Activated naive CD8-positive, alpha-beta T cell treated with anti-CD3 and anti-CD28 coated beads, Interleukin-2, amount 50 U/mL, for 24 hours (primary cell): ENCODE data around the gene PLCB1.

ENCODE experiments used
- ATAC-seq: fragments of 150-1000 bp; cut with Tn5 transposase; one replicate; pipeline ENCODE4 v1.10.0; 2021
- DNase-seq: peaks from one replicate; pipeline ENCODE4 v3.0.0; 2021
- H3K27ac Mint-ChIP-seq: one replicate; pipeline ENCODE4 v1.8.0; 2021; ENCODE audit warnings: mild to moderate bottlenecking, mixed read lengths
- H3K27me3 Mint-ChIP-seq: one replicate; pipeline ENCODE4 v1.8.0; 2021; ENCODE audit warnings: mixed read lengths
- H3K36me3 Mint-ChIP-seq: one replicate; pipeline ENCODE4 v1.8.0; 2021; ENCODE audit warnings: low read depth, mixed read lengths
- H3K4me1 Mint-ChIP-seq: one replicate; pipeline ENCODE4 v1.8.0; 2021; ENCODE audit warnings: mixed read lengths
- H3K4me3 Mint-ChIP-seq: one replicate; pipeline ENCODE4 v1.8.0; 2021; ENCODE audit warnings: mild to moderate bottlenecking, moderate library complexity, mixed read lengths
- H3K9me3 Mint-ChIP-seq: one replicate; pipeline ENCODE4 v1.8.0; 2021; ENCODE audit warnings: mixed read lengths

Gene PLCB1

DNA sequence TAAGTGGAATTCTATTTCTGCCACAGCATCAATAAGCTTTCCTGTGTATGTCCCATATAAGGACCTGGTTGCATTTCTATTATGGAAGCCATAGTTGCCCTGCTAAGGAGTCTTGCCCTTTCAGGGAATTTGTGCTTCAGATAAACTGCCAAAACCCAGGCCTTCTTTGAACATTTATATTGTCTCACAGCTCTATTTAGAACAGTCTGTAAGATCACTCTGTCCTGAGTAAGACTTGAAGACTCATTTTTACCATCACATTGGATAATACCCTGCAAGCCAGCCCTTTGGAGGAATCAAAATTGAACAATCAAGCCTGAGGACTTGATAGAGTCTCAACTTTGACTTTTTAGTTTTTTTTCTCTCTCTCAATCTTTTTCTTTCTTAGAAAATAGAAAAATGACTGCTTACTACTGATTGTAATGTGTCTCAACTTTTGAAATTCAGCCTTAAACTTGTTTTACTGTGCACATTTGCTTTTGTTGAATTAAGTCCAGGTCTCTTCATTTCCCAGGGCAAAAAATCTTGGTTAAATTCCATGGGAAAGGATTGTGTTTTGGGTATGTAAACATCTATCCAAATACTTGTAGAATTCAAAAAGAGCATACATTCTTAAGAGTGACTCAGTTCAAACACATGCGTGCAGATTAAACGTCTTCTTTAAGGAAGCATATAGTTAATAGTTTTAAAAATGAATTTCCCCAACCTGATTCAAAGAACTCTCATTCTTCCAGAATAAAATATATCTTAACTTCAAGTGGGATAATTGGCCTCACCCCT, 91.2 kb downstream of the PLCB1 start:
- Mint-ChIP-seq H3K4me1 (peaks cover 10% of the 10 kb centered on the region), H3K27me3 (no peaks in the 10 kb centered on the region), H3K9me3 (no peaks in the 10 kb centered on the region), H3K27ac (no peak overlapping the region), H3K4me3 (no peak overlapping the region), H3K36me3 (peaks cover 4% of the 10 kb centered on the region)
- DNase-seq (no peak), ATAC-seq (no peak)

GRCh38 chr20:8225658-8226057, 93.6 kb downstream of the PLCB1 start:
- no peak overlapping the region for H3K27ac Mint-ChIP-seq
- no peak overlapping the region for H3K4me3 Mint-ChIP-seq
- peaks cover 12% of the 10 kb centered on the region for H3K4me1 Mint-ChIP-seq
- ATAC-seq, result no peak
- no peaks in the 10 kb centered on the region for H3K27me3 Mint-ChIP-seq
- DNase-seq, result no peak
- peaks cover 4% of the 10 kb centered on the region for H3K36me3 Mint-ChIP-seq
- H3K9me3 Mint-ChIP-seq, result no peaks in the 10 kb centered on the region

- peaks cover 12% of the 10 kb centered on the region for H3K4me1 Mint-ChIP-seq
- DNase-seq, result no peak
- H3K9me3 Mint-ChIP-seq, result no peaks in the 10 kb centered on the region
- H3K36me3 Mint-ChIP-seq, result peaks cover 4% of the 10 kb centered on the region
- no peak overlapping the region for H3K27ac Mint-ChIP-seq
- H3K27me3 Mint-ChIP-seq, result no peaks in the 10 kb centered on the region
- no peak overlapping the region for H3K4me3 Mint-ChIP-seq
- ATAC-seq, result no peak
Measured at GRCh38 chr20:8226106-8226505, 94.0 kb downstream of the PLCB1 start.

- H3K4me1 Mint-ChIP-seq, result peaks cover 4% of the 10 kb centered on the region
- DNase-seq (no peak), ATAC-seq (no peak)
- H3K4me3 Mint-ChIP-seq, result no peak overlapping the region
- H3K27ac Mint-ChIP-seq, result no peak overlapping the region
- no peaks in the 10 kb centered on the region for H3K27me3 Mint-ChIP-seq
- no peaks in the 10 kb centered on the region for H3K9me3 Mint-ChIP-seq
- peaks cover 4% of the 10 kb centered on the region for H3K36me3 Mint-ChIP-seq
Measured at GRCh38 chr20:8227293-8227692, 95.2 kb downstream of the PLCB1 start.

- DNase-seq (no peak), ATAC-seq (no peak)
- Mint-ChIP-seq H3K27ac (no peak overlapping the region), H3K27me3 (no peaks in the 10 kb centered on the region), H3K4me1 (peaks cover 2% of the 10 kb centered on the region), H3K9me3 (no peaks in the 10 kb centered on the region), H3K4me3 (no peak overlapping the region), H3K36me3 (peaks cover 2% of the 10 kb centered on the region)
Measured at GRCh38 chr20:8228315-8228714, 96.2 kb downstream of the PLCB1 start.

DNA sequence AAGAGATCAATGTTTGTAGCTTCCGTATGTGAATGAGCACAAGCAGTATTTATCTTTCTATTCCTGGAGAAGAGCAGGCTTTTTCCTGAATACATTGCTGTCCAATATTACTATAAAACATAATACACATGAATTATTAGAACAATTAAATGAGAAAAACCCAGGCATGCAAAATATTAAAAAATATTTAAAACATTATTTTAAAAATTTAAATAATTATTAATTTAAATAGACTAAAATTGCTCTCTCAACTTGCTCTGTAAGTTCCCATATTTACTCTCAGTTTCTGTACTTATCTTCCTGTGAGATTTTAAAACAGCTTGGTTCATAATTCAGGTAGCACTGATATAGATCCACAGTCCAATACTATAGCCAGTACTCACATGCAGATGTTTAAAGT, 97.0 kb downstream of the PLCB1 start:
- Mint-ChIP-seq H3K9me3 (no peaks in the 10 kb centered on the region), H3K27ac (no peak overlapping the region), H3K36me3 (no peaks in the 10 kb centered on the region), H3K4me3 (no peak overlapping the region), H3K4me1 (peaks cover 2% of the 10 kb centered on the region), H3K27me3 (peaks cover 2% of the 10 kb centered on the region)
- DNase-seq, result no peak
- no peak for ATAC-seq

DNA sequence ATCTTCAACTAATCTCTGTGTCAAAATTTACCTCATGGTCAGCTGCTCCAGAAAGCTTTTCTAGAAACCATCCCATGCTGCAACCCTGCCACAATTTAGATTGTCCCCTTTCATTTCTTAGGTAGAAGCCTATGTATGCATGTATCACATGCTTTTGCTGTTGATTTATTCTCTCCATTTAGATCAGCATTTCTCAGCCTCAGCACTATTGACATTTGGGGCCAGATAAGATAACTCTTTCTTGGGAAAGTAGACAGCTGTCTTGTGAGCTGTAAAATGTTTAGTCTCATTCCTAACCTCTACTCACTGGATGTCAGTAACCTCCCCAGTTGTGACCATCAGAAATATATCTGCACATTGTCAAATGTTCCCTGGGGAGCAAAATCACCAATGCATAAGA, 99.0 kb downstream of the PLCB1 start:
- Mint-ChIP-seq H3K9me3 (no peaks in the 10 kb centered on the region), H3K36me3 (no peaks in the 10 kb centered on the region), H3K4me3 (no peak overlapping the region), H3K4me1 (peaks cover 2% of the 10 kb centered on the region), H3K27ac (no peak overlapping the region), H3K27me3 (peaks cover 2% of the 10 kb centered on the region)
- ATAC-seq (no peak), DNase-seq (no peak)

DNA sequence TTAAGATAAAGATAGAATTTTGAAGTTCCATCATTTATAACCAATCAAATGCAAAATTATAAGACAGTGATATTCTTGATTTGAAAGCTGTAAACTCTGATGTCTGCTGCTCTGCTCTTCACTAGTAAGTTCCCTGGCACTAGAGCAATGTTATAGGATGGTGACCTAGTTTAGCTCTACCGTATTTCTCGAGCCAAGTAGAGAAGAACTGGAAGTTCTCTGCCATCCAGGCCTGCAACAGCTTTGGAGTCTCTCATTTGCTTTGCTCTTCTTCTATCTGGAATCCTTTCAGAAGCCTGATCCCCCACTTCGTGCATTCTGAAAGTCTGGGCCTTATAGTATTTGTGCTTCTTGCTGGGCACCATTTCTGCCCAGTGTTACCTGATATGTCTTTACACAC, 100.3 kb downstream of the PLCB1 start:
- H3K36me3 Mint-ChIP-seq, result no peaks in the 10 kb centered on the region
- H3K9me3 Mint-ChIP-seq, result no peaks in the 10 kb centered on the region
- ATAC-seq (no peak), DNase-seq (no peak)
- no peak overlapping the region for H3K27ac Mint-ChIP-seq
- no peak overlapping the region for H3K4me3 Mint-ChIP-seq
- peaks cover 2% of the 10 kb centered on the region for H3K4me1 Mint-ChIP-seq
- peaks cover 2% of the 10 kb centered on the region for H3K27me3 Mint-ChIP-seq

DNA sequence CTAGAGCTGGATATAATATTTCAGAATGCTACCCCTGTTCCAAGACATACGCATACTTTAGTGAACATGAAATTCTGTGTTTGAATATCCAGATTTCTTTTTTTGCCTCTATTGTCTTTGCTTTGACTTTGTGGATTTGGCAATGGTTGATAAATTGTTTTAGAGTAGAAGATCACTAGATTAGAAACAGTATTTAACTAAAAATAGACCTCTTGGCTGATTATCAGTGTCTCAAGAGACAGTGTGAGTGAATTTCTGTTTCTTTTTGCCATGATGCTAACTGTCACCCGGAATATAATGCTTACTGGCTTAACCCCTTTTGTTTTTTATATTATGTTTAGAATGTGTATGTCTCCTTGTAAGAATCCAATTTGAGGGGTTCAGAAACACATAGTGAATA, 102.5 kb downstream of the PLCB1 start:
- no peaks in the 10 kb centered on the region for H3K9me3 Mint-ChIP-seq
- H3K36me3 Mint-ChIP-seq, result no peaks in the 10 kb centered on the region
- ATAC-seq (no peak), DNase-seq (no peak)
- peaks cover 2% of the 10 kb centered on the region for H3K27me3 Mint-ChIP-seq
- no peak overlapping the region for H3K4me3 Mint-ChIP-seq
- H3K27ac Mint-ChIP-seq, result no peak overlapping the region
- H3K4me1 Mint-ChIP-seq, result no peaks in the 10 kb centered on the region

- Mint-ChIP-seq H3K27ac (no peak overlapping the region), H3K9me3 (no peaks in the 10 kb centered on the region), H3K36me3 (no peaks in the 10 kb centered on the region), H3K4me3 (no peak overlapping the region), H3K4me1 (peaks cover 11% of the 10 kb centered on the region), H3K27me3 (no peaks in the 10 kb centered on the region)
- DNase-seq, result no peak
- ATAC-seq, result no peak
Measured at GRCh38 chr20:8242066-8242465, 110.0 kb downstream of the PLCB1 start.

DNA sequence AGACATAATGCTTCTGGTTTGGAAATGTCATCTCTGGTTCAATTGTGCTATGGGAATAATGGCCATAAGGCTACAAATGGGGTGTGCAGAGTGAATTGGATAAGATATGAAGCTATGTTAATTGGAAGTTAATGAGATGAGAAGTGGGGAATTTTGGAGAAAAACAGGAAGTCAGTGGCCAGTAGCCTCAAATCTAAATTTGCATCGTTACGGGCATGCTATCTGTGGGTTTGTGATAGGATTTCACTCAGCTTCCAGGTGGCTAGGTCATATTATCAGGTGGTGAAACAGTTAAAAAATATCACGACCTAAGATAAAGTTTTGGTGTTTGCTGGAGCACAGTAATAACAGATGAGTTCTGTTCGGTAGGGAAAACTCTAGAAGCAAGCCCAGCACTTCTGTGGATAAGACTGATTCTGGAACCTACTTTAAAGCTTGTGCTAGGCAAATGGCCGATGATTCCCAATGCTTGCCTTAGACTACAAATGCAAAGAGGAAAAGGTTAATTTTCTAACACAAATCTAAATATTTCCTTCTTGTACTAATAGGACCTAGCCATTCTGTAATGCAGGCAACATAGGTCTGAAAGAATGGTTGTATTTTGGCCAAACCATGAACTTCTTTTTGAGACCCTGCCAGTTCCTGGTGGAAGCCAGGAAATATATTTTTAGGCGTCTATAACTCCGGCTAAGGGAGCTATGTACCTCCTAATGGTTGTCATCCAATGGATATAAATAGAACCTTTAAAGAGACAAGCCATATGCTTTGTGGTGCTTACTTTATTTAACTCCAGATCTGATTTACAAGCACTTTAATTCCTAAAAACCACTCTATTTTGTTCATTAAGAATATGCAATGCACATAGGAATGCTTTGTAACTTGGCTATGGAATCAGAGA, 111.0 kb downstream of the PLCB1 start:
- Mint-ChIP-seq H3K36me3 (no peaks in the 10 kb centered on the region), H3K9me3 (no peaks in the 10 kb centered on the region), H3K4me3 (no peak overlapping the region), H3K27me3 (no peaks in the 10 kb centered on the region), H3K27ac (no peak overlapping the region), H3K4me1 (peaks cover 12% of the 10 kb centered on the region)
- DNase-seq, result no peak
- no peak for ATAC-seq

GRCh38 chr20:8244637-8245036, 112.6 kb downstream of the PLCB1 start:
- no peaks in the 10 kb centered on the region for H3K27me3 Mint-ChIP-seq
- no peak overlapping the region for H3K27ac Mint-ChIP-seq
- peaks cover 12% of the 10 kb centered on the region for H3K4me1 Mint-ChIP-seq
- ATAC-seq, result no peak
- no peaks in the 10 kb centered on the region for H3K36me3 Mint-ChIP-seq
- H3K4me3 Mint-ChIP-seq, result no peak overlapping the region
- H3K9me3 Mint-ChIP-seq, result no peaks in the 10 kb centered on the region
- DNase-seq, result no peak

- H3K36me3 Mint-ChIP-seq, result no peaks in the 10 kb centered on the region
- no peaks in the 10 kb centered on the region for H3K27me3 Mint-ChIP-seq
- H3K27ac Mint-ChIP-seq, result no peak overlapping the region
- H3K9me3 Mint-ChIP-seq, result no peaks in the 10 kb centered on the region
- peaks cover 12% of the 10 kb centered on the region for H3K4me1 Mint-ChIP-seq
- H3K4me3 Mint-ChIP-seq, result no peak overlapping the region
- no peak for ATAC-seq
- DNase-seq, result no peak
Measured at GRCh38 chr20:8246153-8246552, 114.1 kb downstream of the PLCB1 start.

DNA sequence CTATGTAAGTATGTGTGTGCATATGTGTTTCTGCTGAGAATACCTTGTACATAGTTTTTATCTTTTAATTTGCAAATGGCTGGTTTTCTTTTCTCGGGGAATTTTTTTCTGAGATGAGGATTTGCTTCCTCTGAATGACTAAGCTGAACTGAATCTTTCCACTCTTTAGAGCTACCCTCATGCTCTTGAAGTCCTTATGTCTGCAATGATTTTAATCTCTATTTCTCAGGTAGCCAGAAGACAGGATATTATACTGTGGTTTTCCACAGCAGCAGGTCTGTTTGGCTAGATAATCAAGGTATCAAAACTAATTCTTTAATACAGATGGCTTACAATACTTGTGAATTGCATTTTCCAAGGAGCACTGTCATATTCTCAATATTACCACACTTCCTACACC, 114.7 kb downstream of the PLCB1 start:
- H3K36me3 Mint-ChIP-seq, result no peaks in the 10 kb centered on the region
- DNase-seq (no peak), ATAC-seq (no peak)
- H3K4me3 Mint-ChIP-seq, result no peak overlapping the region
- no peaks in the 10 kb centered on the region for H3K9me3 Mint-ChIP-seq
- no peaks in the 10 kb centered on the region for H3K27me3 Mint-ChIP-seq
- H3K4me1 Mint-ChIP-seq, result peaks cover 12% of the 10 kb centered on the region
- H3K27ac Mint-ChIP-seq, result no peak overlapping the region

GRCh38 chr20:8248051-8248450, 116.0 kb downstream of the PLCB1 start:
- Mint-ChIP-seq H3K4me3 (no peak overlapping the region), H3K27me3 (no peaks in the 10 kb centered on the region), H3K27ac (no peak overlapping the region), H3K4me1 (peaks cover 9% of the 10 kb centered on the region), H3K36me3 (no peaks in the 10 kb centered on the region), H3K9me3 (no peaks in the 10 kb centered on the region)
- ATAC-seq, result no peak
- no peak for DNase-seq
